BLaER1 treated with 17β-estradiol and CSF1 and Interleukin-3, amounts not matched to agents 10 nM and 100 nM (cell line): ENCODE results near the gene TMEM117.

Experiments
- H3K27ac ChIP-seq, 11 experiments: shearing (Covaris generic); formaldehyde crosslinking; 2 replicates each; pipeline ENCODE4 v1.8.1; 2022
- H3K27me3 ChIP-seq, 11 experiments: shearing (Covaris generic); formaldehyde crosslinking; 2 replicates each; pipeline ENCODE4 v1.8.1; 2022
- H3K36me3 ChIP-seq, 11 experiments: shearing (Covaris generic); formaldehyde crosslinking; 2 replicates each; pipeline ENCODE4 v1.8.1; 2022
- H3K4me1 ChIP-seq, 10 experiments: shearing (Covaris generic); formaldehyde crosslinking; 2 replicates each; pipeline ENCODE4 v1.8.1; 2022
- H3K4me2 ChIP-seq, 11 experiments: shearing (Covaris generic); formaldehyde crosslinking; 2 replicates each; pipeline ENCODE4 v1.8.1; 2022
- H3K4me3 ChIP-seq, 10 experiments: shearing (Covaris generic); formaldehyde crosslinking; 2 replicates each; pipeline ENCODE4 v1.8.1; 2022
- H3K9ac ChIP-seq, 11 experiments: shearing (Covaris generic); formaldehyde crosslinking; 2 replicates each; pipeline ENCODE4 v1.8.1; 2022
- H3K9me3 ChIP-seq, 11 experiments: shearing (Covaris generic); formaldehyde crosslinking; replicated peaks in 1 of 11; 2 replicates each; pipeline ENCODE4 v1.8.1; 2022
- H4K20me1 ChIP-seq, 11 experiments: shearing (Covaris generic); formaldehyde crosslinking; 2 replicates each; pipeline ENCODE4 v1.8.1; 2022
- Cebpa-rat ChIP-seq, 11 experiments: shearing (Covaris generic); IDR thresholded peaks; 2 replicates each; pipeline ENCODE4 v1.8.1; 2022

The TMEM117 gene

GRCh38 chr12:44100264-44100663 is 264.4 kb downstream of the TMEM117 start:
- Histone ChIP-seq H3K9ac (no peak overlapping the region), H3K4me3 (no peak overlapping the region), H4K20me1 (no peaks in the 10 kb centered on the region), H3K36me3 (no peaks in the 10 kb centered on the region), H3K27me3 (no peaks in the 10 kb centered on the region), H3K9me3 (peaks cover 0 to 13% (median 0%) of the 10 kb centered on the region in 11 experiments; a peak in 2 of 22 replicates), H3K27ac (no peak overlapping the region), H3K4me2 (no peak overlapping the region), H3K4me1 (no peaks in the 10 kb centered on the region)
- no peak for TF ChIP-seq Cebpa-rat (IDR thresholded peaks at IDR 0.05)

GRCh38 chr12:44101475-44101874 is 265.6 kb downstream of the TMEM117 start:
- no peak overlapping the region for H3K9ac ChIP-seq
- H3K27ac ChIP-seq, result no peak overlapping the region
- no peak overlapping the region for H3K4me2 ChIP-seq
- H3K4me1 ChIP-seq, result no peaks in the 10 kb centered on the region
- no peaks in the 10 kb centered on the region for H3K27me3 ChIP-seq
- H3K9me3 ChIP-seq, result peaks cover 0 to 13% (median 0%) of the 10 kb centered on the region in 11 experiments; a peak in 2 of 22 replicates
- no peaks in the 10 kb centered on the region for H3K36me3 ChIP-seq
- peak in 8 of 11 experiments; percentile 30 to 83 (median 56); a peak in 9 of 22 replicates for TF ChIP-seq Cebpa-rat (IDR thresholded peaks at IDR 0.05)
- no peak overlapping the region for H3K4me3 ChIP-seq
- no peaks in the 10 kb centered on the region for H4K20me1 ChIP-seq

- no peak overlapping the region for H3K4me3 ChIP-seq
Measured at GRCh38 chr12:44114906-44115305, 279.0 kb downstream of the TMEM117 start.

GRCh38 chr12:44117337-44117736 is 281.5 kb downstream of the TMEM117 start:
- no peaks in the 10 kb centered on the region for H4K20me1 ChIP-seq
- H3K9me3 ChIP-seq, result peaks cover 0 to 17% (median 4%) of the 10 kb centered on the region in 11 experiments; a peak in 8 of 22 replicates
- H3K27ac ChIP-seq, result no peak overlapping the region
- H3K4me2 ChIP-seq, result no peak overlapping the region
- H3K9ac ChIP-seq, result no peak overlapping the region
- H3K4me3 ChIP-seq, result no peak overlapping the region
- no peaks in the 10 kb centered on the region; a peak in 1 of 22 replicates for H3K36me3 ChIP-seq
- no peak for TF ChIP-seq Cebpa-rat (IDR thresholded peaks at IDR 0.05)
- H3K4me1 ChIP-seq, result 0 out of 20 replicates have a peak, but pooled peaks cover 0 to 5% (median 0%) of the 10 kb centered on the region in 10 experiments
- H3K27me3 ChIP-seq, result no peaks in the 10 kb centered on the region

More at GRCh38 chr12:44114906-44115305, 279.0 kb downstream of the TMEM117 start:
- Histone ChIP-seq H3K27me3 (no peaks in the 10 kb centered on the region), H3K4me2 (no peak overlapping the region), H3K9me3 (no peaks in the 10 kb centered on the region), H4K20me1 (no peaks in the 10 kb centered on the region), H3K36me3 (no peaks in the 10 kb centered on the region), H3K27ac (no peak overlapping the region), H3K9ac (no peak overlapping the region), H3K4me1 (0 out of 20 replicates have a peak, but pooled peaks cover 0 to 5% (median 0%) of the 10 kb centered on the region in 10 experiments)
- TF ChIP-seq Cebpa-rat (IDR thresholded peaks at IDR 0.05), result no peak

GRCh38 chr12:44118946-44119345 is 283.1 kb downstream of the TMEM117 start:
- H4K20me1 ChIP-seq, result no peaks in the 10 kb centered on the region
- H3K27ac ChIP-seq, result no peak overlapping the region
- no peaks in the 10 kb centered on the region; a peak in 1 of 22 replicates for H3K36me3 ChIP-seq
- no peak overlapping the region for H3K9ac ChIP-seq
- 0 out of 20 replicates have a peak, but pooled peaks cover 0 to 5% (median 0%) of the 10 kb centered on the region in 10 experiments for H3K4me1 ChIP-seq
- TF ChIP-seq Cebpa-rat (IDR thresholded peaks at IDR 0.05), result no peak
- no peak overlapping the region for H3K4me2 ChIP-seq
- H3K27me3 ChIP-seq, result no peaks in the 10 kb centered on the region
- H3K4me3 ChIP-seq, result no peak overlapping the region
- H3K9me3 ChIP-seq, result peaks cover 5 to 26% (median 7%) of the 10 kb centered on the region in 11 experiments; a peak in 9 of 22 replicates

DNA sequence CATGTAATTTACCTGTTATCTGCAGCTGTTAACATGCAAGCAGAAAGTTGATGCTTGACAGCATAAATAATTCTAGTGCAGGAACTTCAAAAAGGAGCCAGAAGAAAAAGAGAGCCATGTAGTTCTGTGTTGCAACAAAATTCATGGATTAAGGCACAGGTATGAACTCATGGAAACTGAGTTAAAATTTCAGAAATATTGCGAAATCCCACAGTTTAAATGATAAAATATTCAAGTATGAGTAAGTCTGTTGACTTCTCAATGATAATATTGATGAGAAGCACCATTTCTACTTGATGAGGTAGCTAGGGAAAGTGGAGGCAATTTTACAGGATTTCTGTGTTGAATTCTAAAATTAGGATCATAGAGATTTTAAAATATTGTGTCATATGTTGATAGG is 290.9 kb downstream of the TMEM117 start:
- Histone ChIP-seq H3K36me3 (no peaks in the 10 kb centered on the region), H3K4me3 (no peak overlapping the region), H3K4me2 (no peak overlapping the region), H3K4me1 (no peaks in the 10 kb centered on the region), H4K20me1 (no peaks in the 10 kb centered on the region), H3K9me3 (peaks cover 0 to 15% (median 7%) of the 10 kb centered on the region in 11 experiments; a peak in 8 of 22 replicates), H3K9ac (no peak overlapping the region), H3K27ac (no peak overlapping the region), H3K27me3 (no peaks in the 10 kb centered on the region)
- peak in 4 of 11 experiments; percentile 39 to 82 (median 72); a peak in 9 of 22 replicates for TF ChIP-seq Cebpa-rat (IDR thresholded peaks at IDR 0.05)

GRCh38 chr12:44127966-44128710 is 292.3 kb downstream of the TMEM117 start:
- Histone ChIP-seq H3K9ac (no peak overlapping the region), H3K27me3 (no peaks in the 10 kb centered on the region), H3K27ac (no peak overlapping the region), H3K4me2 (no peak overlapping the region), H3K36me3 (no peaks in the 10 kb centered on the region), H4K20me1 (no peaks in the 10 kb centered on the region), H3K9me3 (peaks cover 0 to 6% (median 2%) of the 10 kb centered on the region in 11 experiments; a peak in 2 of 22 replicates), H3K4me3 (no peak overlapping the region), H3K4me1 (no peaks in the 10 kb centered on the region)
- TF ChIP-seq Cebpa-rat (IDR thresholded peaks at IDR 0.05), result no peak

DNA sequence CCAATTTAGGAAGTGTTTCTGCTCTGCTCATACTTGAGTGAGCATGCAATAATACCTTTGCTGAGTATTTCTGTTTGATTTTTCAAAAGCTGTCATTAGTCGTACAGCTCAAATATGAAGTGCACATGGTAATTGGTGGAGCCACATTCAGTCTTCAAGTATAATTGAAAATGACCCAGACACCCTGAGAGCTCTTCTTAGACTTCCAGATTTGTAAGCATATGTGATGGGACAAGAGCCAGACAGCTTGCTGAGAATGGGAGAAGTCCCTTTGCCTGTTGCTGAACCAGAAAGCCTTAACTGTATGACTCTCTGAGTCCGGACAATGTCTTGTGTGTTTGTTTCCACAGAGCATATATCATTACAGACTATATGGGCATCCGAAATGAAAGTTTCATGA is 307.3 kb downstream of the TMEM117 start:
- H3K4me2 ChIP-seq, result no peak overlapping the region
- H3K9ac ChIP-seq, result no peak overlapping the region
- H3K27ac ChIP-seq, result no peak overlapping the region
- no peak overlapping the region for H3K4me3 ChIP-seq
- no peaks in the 10 kb centered on the region for H3K4me1 ChIP-seq
- no peaks in the 10 kb centered on the region for H3K27me3 ChIP-seq
- TF ChIP-seq Cebpa-rat (IDR thresholded peaks at IDR 0.05), result no peak
- no peaks in the 10 kb centered on the region for H4K20me1 ChIP-seq
- no peaks in the 10 kb centered on the region for H3K36me3 ChIP-seq
- H3K9me3 ChIP-seq, result no peaks in the 10 kb centered on the region

DNA sequence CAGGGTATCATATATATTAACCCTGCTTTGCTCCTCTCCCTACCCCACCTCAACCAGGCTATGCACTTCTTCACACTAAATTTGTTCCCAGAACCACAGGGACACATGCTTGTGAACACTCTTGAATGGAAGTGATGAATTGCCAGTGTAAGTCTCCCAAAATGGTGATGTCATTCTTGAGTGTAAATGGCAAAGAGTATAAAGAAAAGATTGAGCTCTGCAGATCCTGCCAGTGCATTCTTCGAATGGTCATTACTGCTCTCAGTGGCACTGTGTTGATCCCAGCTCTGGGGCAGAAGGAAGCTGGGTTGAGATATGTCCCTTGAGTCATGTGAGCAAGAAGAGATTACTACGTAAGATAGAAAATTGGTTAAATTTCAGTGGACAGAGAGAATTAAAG is 313.1 kb downstream of the TMEM117 start:
- TF ChIP-seq Cebpa-rat (IDR thresholded peaks at IDR 0.05), result no peak
- no peaks in the 10 kb centered on the region for H4K20me1 ChIP-seq
- H3K36me3 ChIP-seq, result no peaks in the 10 kb centered on the region
- H3K9me3 ChIP-seq, result no peaks in the 10 kb centered on the region
- H3K4me3 ChIP-seq, result no peak overlapping the region
- H3K27ac ChIP-seq, result no peak overlapping the region
- no peaks in the 10 kb centered on the region for H3K4me1 ChIP-seq
- no peak overlapping the region for H3K9ac ChIP-seq
- no peak overlapping the region for H3K4me2 ChIP-seq
- H3K27me3 ChIP-seq, result no peaks in the 10 kb centered on the region

DNA sequence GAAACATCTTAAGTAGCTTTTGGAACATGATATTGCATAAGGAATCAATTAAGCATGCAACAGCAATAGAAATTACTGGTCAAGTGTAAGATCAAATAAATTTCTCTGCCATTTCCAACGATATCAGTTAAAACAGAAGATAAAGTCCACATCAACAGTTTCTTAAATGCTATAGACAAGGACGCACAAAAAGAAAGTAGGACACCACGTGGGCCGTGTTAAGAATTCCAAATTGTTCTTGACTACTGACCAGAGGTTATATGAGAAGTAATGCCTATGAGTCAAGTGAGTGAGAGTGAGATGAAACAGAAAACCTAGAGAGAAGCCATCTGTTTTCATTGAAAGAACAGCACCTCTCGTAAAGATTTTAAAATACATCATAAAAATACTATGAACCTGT is 318.2 kb downstream of the TMEM117 start:
- Histone ChIP-seq H3K4me2 (no peak overlapping the region), H3K36me3 (no peaks in the 10 kb centered on the region), H3K27me3 (no peaks in the 10 kb centered on the region), H3K4me3 (no peak overlapping the region), H3K27ac (no peak overlapping the region), H3K4me1 (peaks cover 0 to 11% (median 0%) of the 10 kb centered on the region in 10 experiments; a peak in 4 of 20 replicates), H4K20me1 (no peaks in the 10 kb centered on the region), H3K9ac (no peak overlapping the region), H3K9me3 (no peaks in the 10 kb centered on the region)
- no peak for TF ChIP-seq Cebpa-rat (IDR thresholded peaks at IDR 0.05)
